ENCODE measurements around the gene NAA25.

Gene NAA25

GRCh38 chr12:111993292-111994150 lies 115.1 kb downstream of the NAA25 start:
- intact Hi-C loops (cut with DNase I): no loop called here
- DNase-seq: no peak

GRCh38 chr12:111992464-111992863 lies 116.1 kb downstream of the NAA25 start:
- no peak for DNase-seq
- intact Hi-C loops (cut with DNase I): no loop called here

DNA sequence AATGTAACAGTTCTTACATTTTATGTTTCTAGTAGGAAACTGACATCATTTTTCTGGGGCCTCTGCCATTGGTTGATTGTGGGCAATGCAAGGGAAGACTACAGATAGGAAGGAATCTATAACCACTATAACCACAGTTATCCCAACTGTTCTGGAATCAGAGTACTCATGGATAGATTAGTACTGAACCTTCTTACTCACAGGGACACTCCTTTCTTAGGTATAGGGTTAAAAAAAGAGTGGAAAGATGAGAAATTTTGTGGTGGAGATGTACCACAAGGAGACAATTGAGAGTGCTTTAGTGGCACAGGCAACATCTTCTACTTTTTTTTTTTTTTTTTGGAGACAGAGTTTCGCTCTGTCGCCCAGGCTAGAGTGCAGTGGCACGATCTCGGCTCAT lies 116.6 kb downstream of the NAA25 start:
- intact Hi-C loops (cut with DNase I): no loop called here
- DNase-seq: no peak

- no peak for DNase-seq
- intact Hi-C loops (cut with DNase I): no loop called here
Observed at GRCh38 chr12:111991535-111991934, 117.0 kb downstream of the NAA25 start.

- DNase-seq: no peak
- intact Hi-C loops (cut with DNase I): no loop called here
Observed at GRCh38 chr12:111984820-111985219, 123.8 kb downstream of the NAA25 start.

DNA sequence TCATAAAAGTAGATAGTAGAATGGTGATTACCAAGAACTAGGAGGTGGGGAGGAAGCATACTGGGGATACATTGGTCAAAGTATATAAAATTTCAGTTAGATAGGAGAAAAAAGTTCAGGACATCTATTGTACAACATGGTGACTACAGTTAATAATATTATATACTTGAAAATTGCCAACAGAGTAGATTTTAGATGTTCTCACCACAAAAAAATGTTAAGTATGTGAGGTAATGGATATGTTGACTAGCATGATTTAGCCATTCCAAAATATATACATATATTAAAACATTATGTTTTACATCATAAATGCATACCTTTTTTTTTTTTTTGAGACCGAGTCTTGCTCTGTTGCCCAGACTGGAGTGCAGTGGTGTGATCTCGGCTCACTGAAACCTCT lies 126.6 kb downstream of the NAA25 start:
- intact Hi-C loops (cut with DNase I): no loop called here
- DNase-seq: no peak

GRCh38 chr12:111980598-111980997 lies 128.0 kb downstream of the NAA25 start:
- DNase-seq: no peak
- intact Hi-C loops (cut with DNase I): no loop called here

DNA sequence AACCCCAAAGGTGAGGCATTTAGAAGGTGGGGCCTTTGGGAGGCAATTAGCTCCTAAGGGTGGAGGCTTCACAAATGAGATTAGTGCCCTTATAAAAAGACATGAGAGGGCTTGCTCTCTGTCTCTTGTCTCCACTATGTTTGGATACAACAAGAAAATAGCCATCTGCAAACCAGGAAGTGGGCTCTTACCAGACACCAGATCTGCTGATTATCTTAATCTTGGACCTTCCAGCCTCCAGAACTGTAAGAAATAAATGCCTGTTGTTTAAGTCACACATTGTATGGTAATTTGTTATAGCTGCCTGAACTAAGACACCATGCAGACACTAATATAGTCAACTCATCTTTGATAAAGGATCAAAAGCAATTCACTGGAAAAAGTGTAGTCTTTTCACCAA lies 130.0 kb downstream of the NAA25 start:
- intact Hi-C loops (cut with DNase I): no loop called here
- DNase-seq: no peak

- intact Hi-C loops (cut with DNase I): no loop called here
- DNase-seq: no peak
Observed at GRCh38 chr12:111976860-111977259, 131.7 kb downstream of the NAA25 start.

Measured in posterior cingulate gyrus (tissue), 11 donors.